Measurements from ENCODE around the gene CORIN.

Gene CORIN

GRCh38 chr4:47831026-47831679 lies 6.7 kb downstream of the CORIN start:
- no peak for DNase-seq (ENCODE audit: low spot score)

- no peak for DNase-seq (ENCODE audit: low spot score)
Measured at GRCh38 chr4:47830265-47831025, 7.4 kb downstream of the CORIN start.

GRCh38 chr4:47829438-47829837 lies 8.4 kb downstream of the CORIN start:
- no peak for DNase-seq (ENCODE audit: low spot score)

- no peak for DNase-seq (ENCODE audit: low spot score)
Measured at GRCh38 chr4:47827343-47828047, 10.4 kb downstream of the CORIN start.

GRCh38 chr4:47824840-47825239 lies 13.0 kb downstream of the CORIN start:
- DNase-seq (ENCODE audit: low spot score) = no peak

GRCh38 chr4:47819178-47819577 lies 18.7 kb downstream of the CORIN start:
- DNase-seq (ENCODE audit: low spot score) = no peak

GRCh38 chr4:47817275-47817674 lies 20.6 kb downstream of the CORIN start:
- DNase-seq (ENCODE audit: low spot score) = no peak

GRCh38 chr4:47816748-47817147 lies 21.1 kb downstream of the CORIN start:
- DNase-seq (ENCODE audit: low spot score) = no peak

- DNase-seq (ENCODE audit: low spot score) = no peak
Measured at GRCh38 chr4:47814618-47815295, 23.1 kb downstream of the CORIN start.

- no peak for DNase-seq (ENCODE audit: low spot score)
Measured at GRCh38 chr4:47809654-47810203, 28.1 kb downstream of the CORIN start.

GRCh38 chr4:47804598-47804997 lies 33.3 kb downstream of the CORIN start:
- DNase-seq (ENCODE audit: low spot score) = no peak

- DNase-seq (ENCODE audit: low spot score) = no peak
Measured at GRCh38 chr4:47801481-47802002, 36.3 kb downstream of the CORIN start.

- no peak for DNase-seq (ENCODE audit: low spot score)
Measured at GRCh38 chr4:47798165-47798564, 39.7 kb downstream of the CORIN start.

- DNase-seq (ENCODE audit: low spot score) = no peak
Measured at GRCh38 chr4:47791965-47792364, 45.9 kb downstream of the CORIN start.

GRCh38 chr4:47790105-47790504 lies 47.8 kb downstream of the CORIN start:
- DNase-seq (ENCODE audit: low spot score) = no peak

GRCh38 chr4:47788126-47788525 lies 49.7 kb downstream of the CORIN start:
- DNase-seq (ENCODE audit: low spot score) = no peak

GRCh38 chr4:47786958-47787370 lies 50.9 kb downstream of the CORIN start:
- no peak for DNase-seq (ENCODE audit: low spot score)

GRCh38 chr4:47785153-47785552 lies 52.7 kb downstream of the CORIN start:
- DNase-seq (ENCODE audit: low spot score) = no peak

GRCh38 chr4:47784222-47784621 lies 53.6 kb downstream of the CORIN start:
- no peak for DNase-seq (ENCODE audit: low spot score)

- DNase-seq (ENCODE audit: low spot score) = no peak
Measured at GRCh38 chr4:47776353-47776752, 61.5 kb downstream of the CORIN start.

GRCh38 chr4:47774079-47774478 lies 63.8 kb downstream of the CORIN start:
- peak; percentile 12 for DNase-seq (ENCODE audit: low spot score)

GRCh38 chr4:47771020-47771419 lies 66.8 kb downstream of the CORIN start:
- no peak for DNase-seq (ENCODE audit: low spot score)
